ENCODE measurements around the gene MRPL58.
"Not testable (repeated sequence)": the region's sequence is repeated elsewhere in the genome, so short reads cannot be mapped to it uniquely, and the experiment has no call there.

Gene MRPL58

DNA sequence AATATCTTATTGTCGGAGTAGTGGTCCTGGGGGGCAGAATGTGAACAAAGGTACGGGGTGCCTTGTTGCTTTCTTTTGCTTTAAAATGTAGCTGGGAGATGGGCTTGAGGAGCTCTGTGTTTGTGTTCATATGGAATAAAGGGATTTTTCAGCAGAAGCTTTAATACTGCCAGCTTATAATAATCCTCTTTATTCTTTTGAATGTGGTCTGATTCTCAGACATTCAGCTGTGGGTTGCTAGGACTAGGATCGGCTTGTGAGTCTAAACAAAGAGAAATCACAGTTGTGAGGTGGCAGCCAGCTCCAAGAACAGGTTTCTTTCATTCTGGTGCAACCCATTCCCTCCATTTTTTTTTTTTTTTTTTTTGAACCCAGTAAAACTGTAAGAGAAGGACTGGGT is 7.2 kb downstream of the MRPL58 start:
- Mint-ChIP-seq H3K36me3 (ENCODE audit: low read depth) (peaks cover 43% of the 10 kb centered on the region), H3K27me3 (ENCODE audit: low read depth) (no peaks in the 10 kb centered on the region), H3K27ac (no peak overlapping the region), H3K9me3 (no peaks in the 10 kb centered on the region), H3K4me1 (ENCODE audit: low read depth) (peaks cover 6% of the 10 kb centered on the region), H3K4me3 (no peak overlapping the region)

GRCh38 chr17:75020331-75021110 is 8.1 kb downstream of the MRPL58 start:
- H3K27ac Mint-ChIP-seq = no peak overlapping the region
- H3K27me3 Mint-ChIP-seq (ENCODE audit: low read depth) = no peaks in the 10 kb centered on the region
- no peak overlapping the region for H3K4me3 Mint-ChIP-seq
- peaks cover 7% of the 10 kb centered on the region for H3K4me1 Mint-ChIP-seq (ENCODE audit: low read depth)
- H3K9me3 Mint-ChIP-seq = no peaks in the 10 kb centered on the region
- peaks cover 48% of the 10 kb centered on the region for H3K36me3 Mint-ChIP-seq (ENCODE audit: low read depth)

DNA sequence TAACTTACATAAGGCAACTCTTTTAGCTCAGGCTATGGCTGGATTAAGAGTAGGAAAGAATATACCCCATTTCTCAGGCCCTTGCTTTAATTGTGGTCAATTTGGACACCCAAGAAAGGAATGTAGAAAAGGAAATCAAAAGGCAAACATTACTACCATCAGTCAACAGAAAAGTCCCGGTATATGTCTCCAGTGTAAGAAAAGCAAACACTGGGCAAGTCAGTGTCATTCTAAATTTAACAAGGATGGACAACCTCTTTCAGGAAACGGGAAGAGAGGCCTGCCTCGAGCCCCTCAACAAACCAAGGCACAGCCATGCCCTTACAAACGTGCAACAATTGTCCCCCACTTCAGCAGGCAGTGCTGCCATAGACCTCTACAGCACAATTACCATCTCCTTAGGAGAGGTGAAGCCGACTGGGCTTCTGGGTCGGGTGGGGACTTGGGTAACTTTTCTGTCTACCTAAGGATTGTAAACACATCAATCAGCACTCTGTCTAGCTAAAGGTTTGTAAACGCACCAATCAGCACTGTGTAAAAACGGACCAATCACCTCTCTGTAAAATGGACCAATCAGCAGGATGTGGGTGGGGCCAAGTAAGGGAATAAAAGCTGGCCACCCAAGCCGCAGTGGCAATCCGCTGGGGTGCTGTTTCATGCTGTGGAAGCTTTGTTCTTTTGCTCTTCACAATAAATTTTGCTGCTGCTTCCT is 12.4 kb downstream of the MRPL58 start:
- H3K27me3 Mint-ChIP-seq (ENCODE audit: low read depth) = peaks cover 8% of the 10 kb centered on the region
- peaks cover 35% of the 10 kb centered on the region for H3K36me3 Mint-ChIP-seq (ENCODE audit: low read depth)
- peak overlapping the region; percentile 65 for H3K27ac Mint-ChIP-seq
- H3K4me1 Mint-ChIP-seq (ENCODE audit: low read depth) = peaks cover 8% of the 10 kb centered on the region
- peak overlapping the region; percentile 37 for H3K4me3 Mint-ChIP-seq
- no peaks in the 10 kb centered on the region for H3K9me3 Mint-ChIP-seq

DNA sequence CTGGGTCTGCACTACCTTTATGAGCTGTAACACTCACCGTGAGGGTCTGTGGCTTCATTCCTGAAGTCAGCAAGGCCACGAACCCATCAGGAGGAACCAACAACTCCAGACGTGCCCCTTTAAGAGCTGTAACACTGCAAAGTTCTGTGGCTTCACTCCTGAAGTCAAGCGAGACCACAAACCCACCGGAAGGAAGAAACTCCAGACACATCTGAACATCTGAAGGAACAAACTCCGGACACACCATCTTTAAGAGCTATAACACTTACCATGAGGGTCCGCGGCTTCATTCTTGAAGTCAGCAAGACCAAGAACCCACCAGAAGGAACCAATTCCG is 12.9 kb downstream of the MRPL58 start:
- H3K4me3 Mint-ChIP-seq = peak overlapping the region; percentile 37
- H3K27ac Mint-ChIP-seq = peak overlapping the region; percentile 65
- H3K36me3 Mint-ChIP-seq (ENCODE audit: low read depth) = peaks cover 32% of the 10 kb centered on the region
- not testable (repeated sequence) for H3K4me1 Mint-ChIP-seq (ENCODE audit: low read depth); H3K27me3 Mint-ChIP-seq (ENCODE audit: low read depth); H3K9me3 Mint-ChIP-seq

GRCh38 chr17:75026650-75027049 is 14.2 kb downstream of the MRPL58 start:
- H3K36me3 Mint-ChIP-seq (ENCODE audit: low read depth) = peaks cover 22% of the 10 kb centered on the region
- not testable (repeated sequence) for H3K9me3 Mint-ChIP-seq; H3K4me1 Mint-ChIP-seq (ENCODE audit: low read depth); H3K27ac Mint-ChIP-seq; H3K4me3 Mint-ChIP-seq; H3K27me3 Mint-ChIP-seq (ENCODE audit: low read depth)

DNA sequence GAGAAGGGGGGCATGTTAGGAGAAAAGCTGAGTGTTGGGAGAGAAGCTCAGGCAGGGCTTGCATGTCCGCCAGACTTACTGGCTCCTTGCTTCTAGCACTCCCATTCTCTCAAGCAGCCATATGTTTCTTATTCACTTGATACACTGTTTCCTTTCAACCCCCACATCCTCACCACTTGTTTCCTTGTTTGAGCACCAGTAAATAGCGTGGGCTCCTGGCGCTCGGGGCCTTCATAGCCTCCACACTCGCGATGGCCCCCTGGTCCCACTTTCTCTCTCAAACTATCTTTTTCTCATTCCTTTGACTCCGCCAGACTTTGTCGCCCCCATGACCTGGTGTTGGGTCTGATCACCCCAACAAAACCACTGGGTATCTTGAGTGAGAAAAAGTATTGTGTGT is 17.7 kb downstream of the MRPL58 start:
- Mint-ChIP-seq H3K9me3 (peaks cover 4% of the 10 kb centered on the region), H3K4me1 (ENCODE audit: low read depth) (peaks cover 32% of the 10 kb centered on the region), H3K27ac (no peak overlapping the region), H3K27me3 (ENCODE audit: low read depth) (peaks cover 15% of the 10 kb centered on the region), H3K36me3 (ENCODE audit: low read depth) (peaks cover 8% of the 10 kb centered on the region), H3K4me3 (no peak overlapping the region)

- Mint-ChIP-seq H3K4me1 (ENCODE audit: low read depth) (peaks cover 40% of the 10 kb centered on the region), H3K27ac (peak overlapping the region; percentile 84), H3K36me3 (ENCODE audit: low read depth) (peaks cover 3% of the 10 kb centered on the region), H3K4me3 (peak overlapping the region; percentile 83), H3K9me3 (peaks cover 4% of the 10 kb centered on the region), H3K27me3 (ENCODE audit: low read depth) (peaks cover 9% of the 10 kb centered on the region)
These were observed 19.7 kb downstream of the MRPL58 start for GRCh38 chr17:75031972-75032719.

DNA sequence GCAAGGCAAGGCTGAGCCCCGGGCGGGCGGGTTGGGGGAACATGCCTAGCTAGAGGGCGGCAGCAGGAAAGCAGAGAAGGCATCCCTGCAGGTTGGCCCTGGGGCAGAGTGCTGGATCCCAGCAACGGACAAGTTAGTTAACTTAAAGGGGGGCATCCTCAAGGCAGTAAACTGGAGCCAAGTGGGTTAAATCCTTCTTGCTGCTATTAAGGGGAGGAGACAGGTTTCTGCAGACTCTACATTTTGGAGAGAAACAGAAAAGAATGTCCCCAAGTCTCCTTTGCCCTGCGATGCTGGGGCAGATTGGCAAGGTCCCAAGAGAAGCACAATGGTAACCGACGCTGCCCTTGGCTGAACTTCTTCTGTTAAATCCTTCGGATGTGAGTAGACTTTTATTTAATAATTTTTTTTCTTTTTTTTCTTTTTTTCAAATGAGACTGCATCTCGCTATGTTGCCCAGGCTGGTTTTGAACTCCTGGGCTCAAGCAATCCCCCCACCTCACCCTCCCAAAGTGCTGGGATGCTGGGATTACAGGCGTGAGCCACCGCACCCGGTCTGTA is 20.3 kb downstream of the MRPL58 start:
- peak overlapping the region; percentile 31 for H3K27ac Mint-ChIP-seq
- H3K4me3 Mint-ChIP-seq = peak overlapping the region; percentile 93
- peaks cover 3% of the 10 kb centered on the region for H3K36me3 Mint-ChIP-seq (ENCODE audit: low read depth)
- H3K27me3 Mint-ChIP-seq (ENCODE audit: low read depth) = peaks cover 7% of the 10 kb centered on the region
- H3K9me3 Mint-ChIP-seq = peaks cover 4% of the 10 kb centered on the region
- peaks cover 41% of the 10 kb centered on the region for H3K4me1 Mint-ChIP-seq (ENCODE audit: low read depth)

DNA sequence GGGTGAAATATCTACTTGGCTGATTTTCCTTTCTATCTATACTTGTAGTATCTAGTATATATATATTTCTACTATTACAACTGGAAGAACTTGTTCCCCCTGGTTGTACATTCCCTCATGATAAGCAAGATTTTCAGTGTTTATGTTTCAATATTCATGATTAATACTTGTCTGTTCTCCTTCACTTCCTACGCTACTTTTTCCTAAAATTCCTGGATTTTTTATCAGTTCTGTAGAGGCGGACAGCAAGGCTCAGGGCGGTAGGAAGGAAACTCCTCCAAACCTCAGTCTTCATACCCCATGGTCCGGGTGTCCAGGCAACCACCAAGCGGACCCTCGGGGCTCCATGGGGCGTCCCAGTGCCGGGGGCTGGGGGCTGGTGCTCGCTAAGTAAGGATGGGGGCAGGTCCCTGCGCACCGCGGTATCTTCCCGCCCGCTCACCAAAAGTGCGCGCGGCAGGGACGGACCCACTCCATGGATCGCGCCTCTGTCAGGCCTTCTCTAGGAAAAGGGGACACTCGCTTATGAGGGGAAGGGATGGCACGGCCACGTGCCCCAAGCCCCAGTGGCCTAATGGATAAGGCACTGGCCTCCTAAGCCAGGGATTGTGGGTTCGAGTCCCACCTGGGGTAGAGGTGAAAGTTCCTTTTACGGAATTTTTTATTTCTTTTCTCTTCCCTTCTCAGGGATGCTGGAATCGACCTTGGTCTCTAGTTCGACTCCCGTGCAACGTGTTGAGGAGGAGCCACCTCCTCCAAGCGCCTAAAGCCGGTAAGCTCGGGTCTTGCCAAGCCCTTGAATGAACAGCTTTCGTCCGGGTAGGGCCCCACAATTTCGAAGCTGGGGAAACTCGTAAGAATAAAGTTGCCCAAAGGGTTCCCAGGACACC is 21.1 kb downstream of the MRPL58 start:
- peaks cover 7% of the 10 kb centered on the region for H3K27me3 Mint-ChIP-seq (ENCODE audit: low read depth)
- H3K27ac Mint-ChIP-seq = peak overlapping the region; percentile 84
- peaks cover 41% of the 10 kb centered on the region for H3K4me1 Mint-ChIP-seq (ENCODE audit: low read depth)
- peaks cover 3% of the 10 kb centered on the region for H3K36me3 Mint-ChIP-seq (ENCODE audit: low read depth)
- H3K9me3 Mint-ChIP-seq = peaks cover 4% of the 10 kb centered on the region
- H3K4me3 Mint-ChIP-seq = peak overlapping the region; percentile 93

- Mint-ChIP-seq H3K4me1 (ENCODE audit: low read depth) (peaks cover 43% of the 10 kb centered on the region), H3K27ac (peak overlapping the region; percentile 84), H3K27me3 (ENCODE audit: low read depth) (peaks cover 7% of the 10 kb centered on the region), H3K9me3 (peaks cover 4% of the 10 kb centered on the region), H3K4me3 (peak overlapping the region; percentile 93), H3K36me3 (ENCODE audit: low read depth) (peaks cover 5% of the 10 kb centered on the region)
These were observed 21.9 kb downstream of the MRPL58 start for GRCh38 chr17:75034236-75034908.

DNA sequence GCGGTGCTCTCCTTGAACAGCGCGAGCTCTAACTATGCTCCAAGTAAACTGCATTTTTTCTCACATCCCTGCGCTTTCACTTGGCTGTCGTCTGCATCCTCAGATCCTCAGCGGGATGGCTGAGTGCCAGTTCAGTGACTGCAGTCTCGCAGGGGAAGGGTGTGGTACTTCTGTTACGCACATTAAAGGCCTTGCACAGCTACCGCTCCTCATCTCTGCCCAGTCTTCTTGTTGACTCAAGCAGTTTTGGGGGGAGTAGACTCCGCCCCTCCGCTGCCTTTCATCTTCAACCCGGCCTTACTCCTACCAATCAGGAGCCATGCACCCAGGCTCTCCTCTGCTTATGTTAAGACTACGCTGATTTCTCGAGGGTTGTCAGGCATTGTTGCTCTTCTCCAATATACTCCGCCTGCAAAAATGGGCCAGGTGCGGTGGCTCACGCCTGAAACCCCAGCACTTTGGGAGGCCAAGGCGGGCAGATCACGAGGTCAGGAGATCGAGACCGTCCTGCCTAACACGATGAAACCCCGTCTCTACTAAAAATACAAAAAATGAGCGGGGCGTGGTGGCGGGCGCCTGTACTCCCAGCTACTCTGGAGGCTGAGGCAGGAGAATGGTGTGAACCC is 24.3 kb downstream of the MRPL58 start:
- peak overlapping the region; percentile 92 for H3K27ac Mint-ChIP-seq
- H3K4me1 Mint-ChIP-seq (ENCODE audit: low read depth) = peaks cover 44% of the 10 kb centered on the region
- peak overlapping the region; percentile 70 for H3K4me3 Mint-ChIP-seq
- peaks cover 16% of the 10 kb centered on the region for H3K36me3 Mint-ChIP-seq (ENCODE audit: low read depth)
- H3K27me3 Mint-ChIP-seq (ENCODE audit: low read depth) = peaks cover 7% of the 10 kb centered on the region
- no peaks in the 10 kb centered on the region for H3K9me3 Mint-ChIP-seq

GRCh38 chr17:75039238-75039637 is 26.8 kb downstream of the MRPL58 start:
- Mint-ChIP-seq H3K27me3 (ENCODE audit: low read depth) (peaks cover 3% of the 10 kb centered on the region), H3K4me1 (ENCODE audit: low read depth) (peaks cover 27% of the 10 kb centered on the region), H3K27ac (no peak overlapping the region), H3K9me3 (no peaks in the 10 kb centered on the region), H3K36me3 (ENCODE audit: low read depth) (peaks cover 20% of the 10 kb centered on the region), H3K4me3 (no peak overlapping the region)

DNA sequence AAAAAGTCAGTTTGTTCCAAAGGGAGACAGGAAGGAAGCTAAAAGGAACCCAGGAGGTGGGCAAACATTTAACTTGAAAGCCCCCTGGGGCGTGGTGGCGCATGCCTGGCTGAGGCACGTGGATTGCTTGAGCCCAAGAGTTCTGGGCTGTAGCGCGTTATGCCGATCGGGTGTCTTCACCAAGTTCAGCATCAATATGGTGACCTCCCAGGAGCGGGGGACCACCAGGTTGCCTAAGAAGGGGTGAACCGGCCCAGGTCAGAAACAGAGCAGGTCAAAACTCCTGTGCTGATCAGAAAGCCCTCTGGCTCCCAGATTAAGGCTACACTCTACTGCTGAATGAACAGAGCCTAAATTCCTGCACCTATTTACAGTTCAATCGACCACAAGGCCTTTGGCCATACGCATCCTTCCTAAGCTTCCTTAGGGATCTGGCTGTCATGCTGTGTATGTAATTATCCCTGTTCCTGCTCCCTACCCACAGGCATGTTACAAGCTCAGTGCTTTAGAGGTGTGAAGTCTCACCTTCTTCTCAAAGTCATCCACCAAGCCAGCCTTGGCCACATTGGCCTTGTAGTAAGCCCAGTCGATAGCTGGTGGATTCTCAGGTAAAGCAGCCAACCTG is 29.3 kb downstream of the MRPL58 start:
- H3K27me3 Mint-ChIP-seq (ENCODE audit: low read depth) = no peaks in the 10 kb centered on the region
- H3K36me3 Mint-ChIP-seq (ENCODE audit: low read depth) = peaks cover 17% of the 10 kb centered on the region
- no peak overlapping the region for H3K4me3 Mint-ChIP-seq
- peaks cover 20% of the 10 kb centered on the region for H3K4me1 Mint-ChIP-seq (ENCODE audit: low read depth)
- no peaks in the 10 kb centered on the region for H3K9me3 Mint-ChIP-seq
- H3K27ac Mint-ChIP-seq = no peak overlapping the region
